SK-MEL-5 (cell line): Measurements from ENCODE around the gene RSPH3. TPM values are rescaled to one million over a fixed set of nuclear protein-coding genes. Genes with fewer than 3 reads are reported as not detected.
"Not testable (repeated sequence)": the region's sequence is repeated elsewhere in the genome, so short reads cannot be mapped to it uniquely, and the experiment has no call there.

Source experiments
- DNase-seq: peaks from one replicate; pipeline ENCODE4 v3.0.0-alpha.2; 2016; ENCODE audit warnings: low read depth, low spot score
- in situ Hi-C: cut with HindIII; loops from 2 replicates; pipeline ENCODE4 v1.10.0; 2016; ENCODE audit warnings: low sequenced_read_pairs, high pct_unique_total_duplicates, low pct_unique_long_range_greater_than_20kb
- total RNA-seq: library from RNA; depleted of rRNA; stranded (reverse); fragments of >200 nt; shearing (Covaris generic); gene quantifications from 2 replicates; pipeline ENCODE4 v1.2.3, GENCODE V29; 2014

The RSPH3 gene
- total RNA-seq, 1 experiment from 2014 or later: 1.8 TPM

DNA sequence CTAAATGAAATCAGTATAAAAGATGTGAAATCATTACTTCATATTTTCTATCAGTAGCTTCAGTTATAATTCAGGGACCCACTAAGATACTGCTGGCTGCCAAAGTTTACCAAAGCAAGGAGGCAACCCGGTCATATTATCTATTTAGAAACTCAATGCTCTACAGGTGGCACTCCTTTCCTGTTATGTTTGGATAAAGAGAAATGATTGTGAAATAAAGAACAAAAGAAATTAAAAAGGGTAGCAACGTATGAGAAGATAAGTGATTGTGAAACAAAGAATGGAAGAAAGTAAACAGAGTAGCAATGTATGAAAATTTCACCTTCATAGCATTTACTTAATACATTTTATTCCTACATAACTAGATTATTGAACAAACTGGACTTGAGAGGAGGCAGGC, 45.2 kb downstream of the RSPH3 start:
- in situ Hi-C loops: no loop called here
- DNase-seq: no peak

DNA sequence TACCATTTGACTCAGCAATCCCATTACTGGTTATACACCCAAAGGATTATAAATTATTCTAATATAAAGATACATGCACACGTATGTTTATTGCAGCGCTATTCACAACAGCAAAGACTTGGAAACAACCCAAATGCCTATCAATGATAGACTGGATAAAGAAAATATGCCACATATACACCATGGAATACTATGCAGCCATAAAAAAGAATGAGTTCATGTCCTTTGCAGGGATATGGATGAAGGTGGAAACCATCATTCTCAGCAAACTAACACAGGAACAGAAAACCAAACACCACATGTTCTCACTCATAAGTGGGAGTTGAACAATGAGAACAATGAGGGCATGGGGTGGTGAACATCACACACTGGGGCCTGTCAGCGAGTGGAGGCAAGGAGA, 48.0 kb downstream of the RSPH3 start:
- DNase-seq, in situ Hi-C loops: not testable (repeated sequence)

DNA sequence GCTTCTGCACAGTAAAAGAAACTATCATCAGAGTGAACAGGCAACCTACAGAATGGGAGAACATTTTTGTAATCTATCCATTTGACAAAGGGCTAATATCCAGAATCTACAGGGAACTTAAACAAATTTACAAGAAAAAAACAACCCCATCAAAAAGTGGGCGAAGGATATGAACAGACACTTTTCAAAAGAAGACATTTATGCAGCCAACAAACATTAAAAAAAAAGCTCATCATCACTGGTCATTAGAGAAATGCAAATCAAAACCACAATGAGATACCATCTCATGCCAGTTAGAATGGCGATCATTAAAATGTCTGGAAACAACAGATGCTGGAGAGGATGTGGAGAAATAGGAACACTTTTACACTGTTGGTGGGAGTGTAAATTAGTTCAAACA, 48.4 kb downstream of the RSPH3 start:
- DNase-seq, in situ Hi-C loops: not testable (repeated sequence)

GRCh38 chr6:158947284-158947683, 52.7 kb downstream of the RSPH3 start:
- no peak for DNase-seq
- in situ Hi-C loops: no loop called here

- DNase-seq: no peak
- in situ Hi-C loops: no loop called here
Observed at GRCh38 chr6:158943380-158944032, 56.5 kb downstream of the RSPH3 start.

- in situ Hi-C loops: no loop called here
- DNase-seq: no peak
Observed at GRCh38 chr6:158942349-158942748, 57.7 kb downstream of the RSPH3 start.

DNA sequence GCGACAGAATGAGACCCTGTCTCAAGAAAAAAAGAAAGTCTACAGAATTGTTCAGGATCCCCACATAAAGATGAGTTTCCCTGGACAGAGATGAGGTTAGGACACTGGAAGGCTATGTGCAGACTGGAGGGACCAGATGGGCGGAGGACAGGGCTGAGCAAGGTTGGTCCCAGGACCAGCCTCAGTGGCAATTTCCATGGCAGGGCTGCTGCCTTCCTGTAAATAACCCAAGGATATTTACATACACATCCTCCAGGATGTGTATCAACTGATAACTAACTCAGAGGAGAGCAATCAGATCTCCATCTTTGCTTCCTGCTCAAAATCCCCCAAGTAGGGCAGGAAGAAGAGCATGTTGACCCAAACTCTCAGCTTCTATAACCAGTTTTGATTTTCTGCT, 58.8 kb downstream of the RSPH3 start:
- in situ Hi-C loops: no loop called here
- DNase-seq: no peak

- in situ Hi-C loops: no loop called here
- no peak for DNase-seq
Observed at GRCh38 chr6:158939255-158940159, 60.5 kb downstream of the RSPH3 start.

DNA sequence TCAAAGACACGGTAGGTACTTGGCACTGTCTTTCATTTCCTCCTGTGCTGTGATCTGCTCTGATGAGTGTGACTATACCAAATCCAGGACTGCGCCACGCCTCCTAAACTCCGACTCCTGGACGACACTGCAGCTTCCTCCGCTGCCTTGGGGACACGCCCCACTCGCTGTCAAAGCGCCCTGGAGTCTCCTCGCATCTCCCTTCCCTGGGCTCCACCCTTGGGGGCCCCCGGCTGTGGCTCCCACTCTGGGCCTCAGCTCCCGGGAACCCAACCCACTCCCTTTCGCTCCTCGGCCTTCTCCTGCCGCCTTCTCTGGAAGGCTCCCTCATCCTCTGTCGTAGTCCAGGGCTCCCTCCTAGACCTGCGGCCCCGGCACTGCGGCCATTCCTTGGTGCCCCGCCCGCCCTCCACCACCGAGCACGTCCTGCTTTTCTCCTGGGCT, 61.2 kb downstream of the RSPH3 start:
- no peak for DNase-seq
- in situ Hi-C loops: no loop called here

DNA sequence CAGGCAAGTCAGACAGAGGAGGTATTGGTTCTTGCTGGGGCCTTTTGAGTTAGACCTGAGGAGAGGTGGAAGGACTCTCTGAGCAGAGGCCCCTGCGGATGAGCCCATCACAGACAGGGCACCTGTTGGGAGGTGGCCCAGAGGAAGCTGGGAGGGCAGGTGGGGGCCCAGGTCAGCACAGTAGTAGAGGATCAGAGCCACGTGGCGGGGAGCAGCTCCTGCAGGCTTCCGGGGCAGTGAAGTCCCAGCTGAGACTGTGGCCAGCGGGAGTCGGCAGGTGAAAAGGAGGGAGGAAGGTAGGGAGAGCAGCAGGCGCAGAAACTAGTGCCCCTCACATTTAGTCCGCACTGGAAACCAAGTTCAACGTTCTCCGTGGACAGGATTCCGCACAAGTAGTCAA, 61.8 kb downstream of the RSPH3 start:
- DNase-seq: no peak
- in situ Hi-C loops: no loop called here

- no peak for DNase-seq
Observed at GRCh38 chr6:158934157-158934556, 65.8 kb downstream of the RSPH3 start.

GRCh38 chr6:158933079-158933595, 66.9 kb downstream of the RSPH3 start:
- no peak for DNase-seq
- in situ Hi-C loops: no loop called here

More at GRCh38 chr6:158934157-158934556, 65.8 kb downstream of the RSPH3 start:
- in situ Hi-C loops: no loop called here

- no peak for DNase-seq
- in situ Hi-C loops: no loop called here
Observed at GRCh38 chr6:158928068-158928467, 71.9 kb downstream of the RSPH3 start.

DNA sequence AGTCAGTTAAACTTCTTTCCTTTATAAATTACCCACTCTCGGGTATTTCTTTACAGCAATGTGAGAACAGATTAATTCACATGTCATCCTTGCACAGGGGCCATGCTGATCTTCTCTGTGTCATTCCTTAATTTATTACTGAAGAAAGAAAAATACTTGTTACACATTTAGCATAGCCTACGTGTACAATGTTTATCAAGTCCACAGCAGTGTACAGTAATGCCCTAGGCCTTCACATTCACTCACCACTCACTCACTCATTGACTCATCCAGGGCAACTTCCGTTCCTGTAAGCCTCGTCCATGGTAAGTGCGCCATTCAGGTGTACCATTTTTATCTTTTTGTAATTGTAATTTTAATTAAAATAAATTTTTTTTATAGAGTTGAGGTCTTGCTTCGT, 73.6 kb downstream of the RSPH3 start:
- in situ Hi-C loops: no loop called here
- DNase-seq: no peak

- in situ Hi-C loops: no loop called here
- DNase-seq: no peak
Observed at GRCh38 chr6:158924499-158925455, 75.2 kb downstream of the RSPH3 start.

GRCh38 chr6:158923805-158924498, 76.0 kb downstream of the RSPH3 start:
- in situ Hi-C loops: no loop called here
- DNase-seq: no peak
